CD8-positive, alpha-beta memory T cell (primary cell): ENCODE measurements around the gene DDX27. TPM values are rescaled to one million over a fixed set of nuclear protein-coding genes. Genes with fewer than 3 reads are reported as not detected.

Experiments used
- polyA plus RNA-seq: library from polyadenylated mRNA; unstranded; fragments of 300-500 nt; fragmentation: Illumina TruSeq; gene quantifications from one replicate; pipeline ENCODE4 v1.2.3, GENCODE V29; 2021
- total RNA-seq, 2 experiments: library from RNA; stranded (reverse); gene quantifications; one replicate each; pipeline ENCODE4 v1.2.3, GENCODE V29; 2021

The DDX27 gene
- total and polyA plus RNA-seq, 3 experiments from 2014 or later: 50.1 to 68.7 (median 67.3) TPM

Other genes with a start within 250 kb of the DDX27 start
- gene CSE1L, start 173.1 kb upstream of the DDX27 start, total RNA-seq: 100 to 1,000 TPM; 158 to 161 TPM
- 27.6 TPM for gene CSE1L, start 173.1 kb upstream of the DDX27 start, polyA plus RNA-seq
- 10 to 100 TPM; 76.8 to 77.6 TPM for gene STAU1, start 31.1 kb upstream of the DDX27 start, total RNA-seq
- gene STAU1, start 31.1 kb upstream of the DDX27 start, polyA plus RNA-seq: 40.5 TPM
- 10 to 100 TPM; 55.7 to 58.9 TPM for gene ZNFX1, start 58.6 kb downstream of the DDX27 start, total RNA-seq
- 75.9 TPM for gene ZNFX1, start 58.6 kb downstream of the DDX27 start, polyA plus RNA-seq